Fibroblast of skin of scalp (primary cell): Measurements from ENCODE around the gene MTMR2.
"Not testable (repeated sequence)": the region's sequence is repeated elsewhere in the genome, so short reads cannot be mapped to it uniquely, and the experiment has no call there.

Experiments used
- DNase-seq: peaks from one replicate; pipeline ENCODE4 v3.0.0-alpha.2; 2013

The MTMR2 gene

DNA sequence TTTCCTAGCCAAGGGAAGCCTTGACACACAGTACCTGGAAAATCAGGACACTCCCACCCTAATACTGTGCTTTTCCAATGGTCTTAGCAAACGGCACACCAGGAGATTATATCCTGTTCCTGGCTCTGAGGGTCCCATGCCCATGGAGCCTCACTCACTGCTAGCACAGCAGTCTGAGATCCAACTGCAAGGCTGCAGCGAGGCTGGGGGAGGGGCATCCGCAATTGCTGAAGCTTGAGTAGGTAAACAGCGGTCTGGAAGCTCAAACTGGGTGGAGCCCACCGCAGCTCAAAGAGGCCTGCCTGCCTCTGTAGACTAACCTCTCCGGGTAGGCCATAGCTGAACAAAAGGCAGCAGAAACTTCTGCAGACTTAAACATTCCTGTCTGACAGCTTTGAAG, 117.4 kb downstream of the MTMR2 start:
- not testable (repeated sequence) for DNase-seq

DNA sequence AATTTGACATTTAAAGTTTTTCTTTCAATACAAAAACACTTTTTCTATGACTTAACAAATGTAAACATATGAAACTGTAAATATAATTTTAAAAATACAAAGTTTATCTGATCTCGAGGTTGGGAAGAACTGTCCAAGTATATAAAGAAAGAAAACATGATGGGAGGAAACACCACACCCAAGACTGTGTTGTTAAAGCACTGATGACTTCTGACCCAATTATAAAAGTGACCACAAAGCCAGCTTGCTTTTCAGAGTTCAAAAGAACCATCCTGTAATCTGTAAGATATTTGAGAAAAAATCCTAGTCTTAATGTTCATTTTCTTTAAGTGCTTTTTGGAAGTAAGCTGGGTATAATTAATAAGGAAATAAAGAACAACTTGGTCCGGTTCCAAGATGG, 118.0 kb downstream of the MTMR2 start:
- no peak for DNase-seq

DNA sequence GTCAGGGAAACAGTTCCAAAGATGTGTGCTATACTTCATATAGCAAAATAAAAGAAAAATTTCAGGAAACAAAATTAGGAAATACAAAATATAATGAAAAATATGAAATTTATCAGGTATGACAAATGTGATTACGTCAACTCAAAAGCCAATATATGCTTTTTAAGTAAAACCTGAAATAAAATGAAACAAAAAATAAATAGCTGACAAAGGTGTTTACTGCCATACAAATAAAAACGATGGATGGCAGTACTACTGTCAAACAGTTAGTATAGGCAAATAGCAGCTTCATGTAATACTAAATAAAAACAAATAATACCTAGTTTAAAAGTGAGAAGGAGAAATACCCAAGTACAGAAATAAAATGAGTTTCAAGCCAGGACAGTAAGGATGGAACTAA, 119.9 kb downstream of the MTMR2 start:
- no peak for DNase-seq

DNA sequence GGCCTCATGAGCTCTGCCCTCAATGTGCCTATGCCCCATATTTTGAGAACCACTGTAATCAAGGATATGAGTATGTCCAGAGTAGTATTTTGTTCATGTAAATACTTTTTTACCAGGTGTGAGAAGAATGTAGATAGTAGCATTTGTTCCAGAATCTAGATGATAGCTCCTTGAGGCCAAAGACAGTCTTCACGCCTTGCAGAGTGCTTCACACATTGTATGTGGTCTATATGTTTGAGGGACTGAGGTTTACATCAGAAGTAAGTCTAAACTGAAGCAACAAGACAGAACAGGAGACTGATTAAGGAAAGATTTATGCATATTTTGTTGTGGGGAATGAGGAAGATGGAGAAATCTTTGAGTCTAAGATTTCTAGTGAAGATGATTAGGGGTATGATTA, 121.1 kb downstream of the MTMR2 start:
- DNase-seq: no peak

DNA sequence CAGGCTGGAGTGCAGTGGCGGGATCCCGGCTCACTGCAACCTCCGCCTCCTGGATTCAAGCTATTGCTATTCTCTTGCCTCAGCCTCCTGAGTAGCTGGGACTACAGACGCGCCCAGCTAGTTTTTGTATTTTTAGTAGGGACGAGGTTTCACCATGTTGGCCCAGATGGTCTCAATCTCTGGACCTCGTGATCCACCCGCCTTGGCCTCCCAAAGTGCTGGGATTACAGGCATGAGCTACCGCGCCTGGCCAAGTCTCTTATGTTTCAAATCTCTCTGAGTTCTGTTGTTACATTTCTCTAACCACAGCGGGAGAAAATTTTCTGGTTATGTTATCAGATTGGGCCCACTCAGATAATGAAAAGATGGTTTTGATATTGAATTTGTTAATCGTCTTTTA, 123.5 kb downstream of the MTMR2 start:
- DNase-seq: no peak

DNA sequence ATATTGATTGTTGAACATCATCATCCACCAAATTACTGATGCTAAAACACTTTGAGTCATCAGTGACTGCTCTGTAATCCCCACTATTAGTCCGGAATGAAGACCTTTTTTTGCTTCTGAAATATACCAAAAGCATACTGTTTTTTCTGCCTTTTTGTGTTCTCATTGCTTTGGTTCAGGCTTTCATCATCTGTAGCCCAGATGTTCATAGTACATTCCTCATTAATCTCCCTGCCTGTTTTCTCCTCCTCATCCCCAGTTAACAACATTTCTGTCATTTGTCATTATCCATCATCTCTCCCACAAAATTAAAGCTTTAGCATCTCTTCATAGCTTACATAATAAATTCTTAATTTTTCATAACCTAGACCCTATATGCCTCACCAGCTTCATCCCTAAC, 124.4 kb downstream of the MTMR2 start:
- no peak for DNase-seq

DNA sequence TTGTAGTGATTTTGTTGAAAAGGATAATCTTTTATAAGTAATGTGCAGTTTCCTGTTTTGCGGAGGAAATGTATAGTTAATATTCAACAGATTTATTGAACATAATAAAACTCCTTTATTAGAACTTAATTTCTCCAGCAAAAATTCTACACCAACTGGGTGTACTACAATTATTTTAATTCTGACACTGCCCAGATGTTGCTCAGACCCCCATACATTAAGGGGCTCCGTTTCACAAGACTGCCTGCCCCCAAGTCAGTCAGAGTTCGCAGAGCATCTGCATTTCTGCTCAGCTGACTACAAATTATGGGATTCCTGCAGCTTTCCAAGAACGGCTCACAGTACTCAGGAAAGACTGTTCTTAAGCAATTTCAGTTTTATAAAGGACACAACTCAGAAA, 127.4 kb downstream of the MTMR2 start:
- no peak for DNase-seq

DNA sequence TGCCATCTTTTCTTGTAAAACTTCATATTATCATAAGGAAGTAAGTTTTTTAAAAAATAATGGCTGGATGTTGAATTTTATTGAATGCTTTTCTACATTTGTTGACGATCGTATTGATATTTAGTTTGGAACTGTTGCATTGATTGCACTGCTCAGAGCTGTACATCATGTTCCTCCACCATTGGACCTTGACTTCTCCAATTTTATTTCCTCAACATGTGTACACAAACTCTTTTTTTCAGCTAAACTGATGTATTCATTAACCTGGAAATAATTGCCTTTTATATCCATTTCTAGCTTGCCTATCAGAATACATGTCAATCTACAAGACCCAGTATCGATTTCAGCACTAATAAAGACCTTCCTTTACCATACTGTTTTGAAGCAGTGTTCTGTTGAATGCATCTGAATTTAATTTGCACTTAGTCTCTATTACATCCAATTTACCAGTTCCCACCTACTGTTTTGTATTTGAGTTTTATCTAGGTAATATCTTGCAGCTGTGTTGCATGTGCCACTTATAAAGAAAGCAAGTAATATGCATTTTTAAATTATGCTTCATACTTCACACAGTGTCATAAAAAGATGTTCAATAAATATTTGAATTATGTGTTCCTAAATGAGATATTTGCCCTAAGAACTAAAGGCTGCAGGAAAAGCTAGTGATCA, 128.1 kb downstream of the MTMR2 start:
- no peak for DNase-seq

DNA sequence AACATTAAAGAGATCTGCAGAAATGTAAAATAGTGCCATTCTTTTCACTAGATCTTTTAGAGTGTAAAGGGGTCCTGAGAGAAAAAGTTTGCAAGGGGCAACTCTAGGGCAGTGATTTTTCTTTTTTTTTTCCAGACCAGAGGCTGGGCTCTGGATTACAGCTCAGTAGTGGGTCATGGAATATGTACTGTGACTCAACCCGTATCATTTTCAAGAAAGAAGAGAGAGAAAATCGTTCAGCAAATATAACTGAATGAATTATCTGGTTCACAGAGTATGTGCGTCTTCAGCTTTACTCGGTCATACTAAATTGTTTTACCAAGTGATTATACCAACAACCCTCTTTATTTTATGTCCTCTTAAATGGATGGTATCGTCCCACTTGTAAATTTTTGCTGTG, 129.8 kb downstream of the MTMR2 start:
- no peak for DNase-seq

DNA sequence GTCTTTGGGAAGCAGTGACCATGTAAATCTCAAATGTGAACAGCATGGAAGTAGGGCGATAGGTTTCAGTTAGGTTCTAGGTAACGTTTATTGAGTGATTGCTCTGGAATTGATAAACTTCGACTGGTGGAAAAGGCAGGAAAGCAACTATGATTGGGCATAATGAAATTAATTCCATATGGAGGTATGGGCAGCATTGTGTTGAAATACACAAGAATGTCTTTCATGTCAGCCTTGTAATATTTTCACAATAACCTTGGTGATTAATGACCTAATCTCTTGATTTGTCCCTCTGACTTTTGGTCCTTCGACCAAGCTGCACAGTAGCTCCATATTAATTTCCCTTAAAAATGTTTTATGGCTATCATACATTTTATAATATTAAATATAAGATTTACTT, 130.8 kb downstream of the MTMR2 start:
- no peak for DNase-seq

DNA sequence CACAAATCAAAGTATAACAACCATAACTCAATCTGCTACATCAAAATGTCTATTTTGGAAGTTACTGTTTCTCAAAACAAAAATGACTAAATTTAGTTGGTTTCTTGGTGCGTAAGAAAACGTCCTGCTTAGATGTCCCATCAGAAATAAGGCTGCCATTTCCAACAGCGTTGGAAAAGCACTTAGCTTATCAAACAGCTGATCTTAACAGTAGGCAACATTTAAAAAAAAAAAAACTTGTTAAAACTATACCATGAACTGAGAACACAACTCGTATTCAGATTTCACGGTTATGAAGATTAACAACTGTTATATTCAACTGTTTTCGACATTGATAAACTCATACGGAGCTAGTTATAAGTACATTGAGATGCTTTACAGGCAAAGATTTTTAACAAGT, 131.2 kb downstream of the MTMR2 start:
- DNase-seq: no peak

DNA sequence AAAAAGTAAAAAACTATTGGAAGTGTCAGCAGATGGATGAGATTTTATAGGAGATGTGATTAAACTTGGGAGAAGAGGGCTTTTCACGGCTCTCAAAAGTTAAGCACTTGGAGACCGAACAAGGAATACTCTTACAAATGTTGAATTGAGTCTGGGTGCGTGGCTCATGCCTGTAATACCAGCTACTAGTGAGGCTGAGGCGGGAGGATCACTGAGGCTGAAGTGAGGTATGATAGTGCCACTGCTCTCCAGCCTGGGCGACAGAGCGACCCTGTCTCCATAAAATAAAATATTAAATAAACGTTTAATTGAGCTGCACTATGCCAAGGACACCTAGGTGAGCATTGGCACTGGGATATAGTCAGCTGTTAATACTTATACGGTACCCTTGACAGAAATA, 131.7 kb downstream of the MTMR2 start:
- no peak for DNase-seq

DNA sequence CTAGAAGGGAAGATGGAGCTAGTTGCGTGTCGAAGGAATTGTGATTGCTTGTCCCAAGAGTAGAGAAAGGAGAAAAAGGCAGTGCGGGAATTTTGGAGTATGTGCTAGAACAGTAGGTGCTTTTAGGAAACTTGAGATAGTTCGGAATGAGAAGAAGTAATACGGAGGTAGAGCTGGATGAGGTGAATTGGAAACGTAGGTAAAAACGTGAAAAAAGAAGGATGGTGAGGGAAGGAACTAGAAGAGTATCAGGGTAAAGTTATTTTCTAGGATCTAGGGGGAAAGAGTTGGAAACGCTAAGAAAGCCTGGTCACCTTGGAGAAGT, 132.2 kb downstream of the MTMR2 start:
- no peak for DNase-seq

DNA sequence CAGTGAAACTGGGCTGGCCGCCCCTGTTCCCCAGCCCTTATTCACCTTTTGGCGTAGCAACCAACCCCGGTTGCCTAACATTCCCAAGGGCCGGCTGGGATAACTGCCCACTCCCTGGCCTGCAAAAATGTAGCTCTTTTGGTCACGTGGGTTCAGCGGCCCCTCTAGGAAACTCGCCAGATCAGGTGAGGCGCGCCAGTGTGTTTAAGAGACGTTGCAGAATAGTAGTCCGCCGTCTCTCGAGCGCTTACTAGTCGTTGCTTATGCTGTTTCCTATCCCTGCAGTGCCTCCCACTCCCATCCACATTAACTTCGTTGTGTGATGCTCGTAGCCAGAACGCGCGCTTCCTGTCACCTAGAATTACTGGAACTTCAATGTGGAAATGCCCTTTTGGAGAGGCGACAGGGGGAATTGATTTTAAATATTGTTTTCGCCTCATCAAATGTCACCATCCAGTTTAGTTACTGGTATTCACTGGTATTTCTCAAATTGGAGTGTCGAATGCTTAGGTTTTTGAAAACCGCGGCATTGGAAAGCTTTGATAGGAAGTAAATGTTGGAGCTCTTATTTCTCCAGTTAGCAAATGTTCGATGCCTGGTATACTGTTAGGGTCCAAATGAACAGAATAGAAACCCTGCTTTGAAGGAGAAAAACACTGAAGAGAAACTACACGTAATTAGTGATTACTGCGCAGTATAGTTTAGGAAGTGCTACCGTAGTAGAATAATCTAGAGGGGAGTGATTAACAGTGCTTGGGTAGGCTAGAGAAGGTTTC, 132.8 kb downstream of the MTMR2 start:
- DNase-seq: peak; percentile 14

DNA sequence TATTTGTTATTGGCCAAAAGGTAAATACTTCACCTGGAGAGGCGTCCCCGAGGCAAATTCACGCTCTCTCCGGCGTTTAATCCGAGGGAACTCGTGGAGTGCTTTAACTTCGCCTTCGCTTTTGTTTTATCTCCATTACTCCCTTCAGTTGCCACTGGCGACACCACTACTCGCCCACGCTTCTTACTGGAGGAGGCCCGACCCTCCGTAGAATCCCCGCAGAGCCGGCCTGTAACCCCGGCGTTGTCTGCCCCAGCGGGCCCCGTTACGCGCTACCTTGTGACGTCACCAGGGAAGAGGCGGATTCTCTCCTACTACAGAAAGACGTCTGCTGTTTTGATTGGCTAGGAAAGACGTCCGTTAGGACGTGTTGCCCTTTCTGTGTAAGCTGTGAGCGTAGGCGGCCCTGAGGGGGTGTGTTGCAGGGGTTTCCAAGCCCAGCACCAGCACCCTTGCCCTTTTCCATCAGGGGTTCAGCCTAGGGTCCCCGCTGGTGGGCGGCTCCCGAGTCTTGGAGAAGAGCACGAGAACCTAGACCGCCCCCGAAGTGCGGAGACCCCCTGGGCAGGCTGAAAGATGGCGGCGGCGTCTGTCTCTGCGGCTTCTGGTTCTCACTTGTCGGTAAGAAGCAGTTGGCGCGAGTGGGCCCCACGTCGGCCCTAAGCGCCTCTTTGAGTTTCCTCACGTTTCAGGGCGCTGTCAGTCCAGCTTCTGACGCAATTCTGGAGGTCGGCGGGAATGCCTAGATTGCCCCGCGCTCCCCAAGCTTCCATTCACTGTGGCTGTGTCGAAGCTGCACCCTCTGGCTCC, 133.6 kb downstream of the MTMR2 start, which contains the start of gene CEP57:
Gene CEP57 (plus strand): TSS at position 376 of the 810 bp plus-strand sequence. CDS start 201 bp downstream, at position 577.
- DNase-seq: peak; percentile 99

DNA sequence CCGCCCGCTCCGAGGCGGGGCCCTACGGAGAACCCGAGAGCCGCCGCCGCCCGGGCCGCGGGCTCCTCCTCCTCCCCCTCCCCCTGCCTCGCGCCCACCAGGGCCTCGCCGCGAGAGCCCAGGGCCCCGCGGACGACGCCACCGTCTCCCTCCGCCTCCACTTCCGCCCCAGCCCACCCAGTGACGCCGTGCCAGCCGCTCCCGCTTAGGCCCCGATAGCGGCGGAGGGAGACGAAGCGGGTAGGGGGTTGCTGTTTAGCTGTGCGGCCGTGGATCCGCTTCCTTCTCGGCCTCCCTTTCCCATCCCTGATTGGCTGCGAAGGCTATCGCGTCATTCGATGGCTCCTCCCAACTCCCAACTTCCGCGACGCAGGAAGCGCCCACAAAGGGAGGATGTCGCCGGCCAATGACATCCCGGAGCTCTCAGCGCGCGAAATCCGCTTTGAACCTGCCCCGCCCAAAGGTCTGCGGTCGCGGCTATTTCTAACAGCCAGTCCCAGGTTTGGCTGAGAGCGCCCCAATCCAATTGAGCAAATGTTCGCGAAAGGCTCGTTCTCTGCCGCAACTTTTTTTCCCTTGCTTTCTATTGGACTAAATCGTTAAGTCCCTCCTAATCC, 134.3 kb downstream of the MTMR2 start, which contains the start of gene FAM76B:
Gene FAM76B (minus strand): TSS at position 277 of the 617 bp plus-strand sequence. CDS start 304 bp downstream, outside the sequence.
- peak; percentile 100 for DNase-seq

DNA sequence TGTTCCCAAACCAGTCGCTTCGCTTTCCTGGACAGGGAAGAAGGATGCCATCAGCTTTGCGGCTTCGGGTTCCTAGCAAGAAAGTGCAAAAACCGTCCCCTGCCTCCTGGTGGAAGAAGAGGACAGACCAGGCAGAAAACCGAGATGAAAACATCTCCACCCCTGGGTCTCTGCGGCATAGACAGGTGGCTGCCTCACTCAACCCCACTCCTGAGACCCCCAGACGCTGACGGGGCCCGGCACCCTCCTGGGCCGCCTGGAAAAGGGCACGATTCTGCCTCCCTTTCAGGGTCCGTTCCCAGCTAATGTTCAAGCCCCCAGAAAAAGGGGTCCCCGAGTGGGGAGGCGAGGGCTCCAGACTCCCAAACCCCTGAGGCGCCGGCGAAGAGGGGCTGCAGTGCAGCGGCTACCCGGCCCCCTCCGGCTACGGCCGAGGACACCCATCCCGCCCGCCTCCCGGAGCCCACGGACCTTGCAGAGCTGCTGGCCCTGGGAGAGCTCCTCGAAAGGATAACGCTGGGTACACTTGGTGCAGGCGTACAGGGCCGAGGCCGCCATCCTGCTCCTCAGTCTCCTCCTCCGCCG, 134.9 kb downstream of the MTMR2 start:
- DNase-seq: peak; percentile 33
